ENCODE data around the gene ADGRG7. TPM values are rescaled to one million over a fixed set of nuclear protein-coding genes. Genes with fewer than 3 reads are reported as not detected.

Gene ADGRG7
- total and polyA plus RNA-seq, 4 donors: not detected

DNA sequence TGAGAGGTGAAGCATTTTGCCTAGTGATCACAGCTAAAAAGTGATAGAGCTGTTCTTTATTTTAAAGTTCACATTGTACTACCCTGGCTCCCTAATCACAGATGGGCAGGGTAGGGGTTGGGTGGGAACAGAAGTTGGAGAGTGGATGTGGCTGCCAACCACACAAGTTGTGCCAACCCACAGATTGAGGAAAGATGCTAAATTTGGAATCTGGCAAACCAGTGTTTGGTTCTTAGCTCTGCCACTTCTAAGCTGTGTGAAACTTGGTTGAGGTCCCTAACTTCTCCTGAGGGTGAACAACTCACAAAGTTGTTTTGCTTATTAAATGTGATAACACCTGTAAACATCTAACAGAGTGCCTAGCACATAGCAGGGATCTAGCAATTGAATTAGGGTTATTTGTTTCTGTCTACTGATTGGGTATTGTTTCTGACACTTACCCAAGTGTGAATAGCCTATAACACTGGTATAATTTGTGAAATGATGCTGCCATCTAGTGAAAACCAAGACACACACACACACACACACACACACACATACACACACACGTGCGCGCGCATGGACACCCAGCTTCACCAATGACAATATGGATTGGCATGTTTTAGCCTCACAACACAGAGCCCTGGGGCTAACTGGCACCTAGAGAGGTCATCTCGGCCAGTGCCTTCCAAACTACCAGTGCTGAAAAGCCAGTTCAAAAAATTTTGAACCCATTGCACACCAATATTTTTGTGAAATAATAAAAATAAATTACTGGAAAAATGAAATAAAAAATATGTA, 25.3 kb downstream of the ADGRG7 start:
- TF ChIP-seq CTCF (IDR thresholded peaks at IDR 0.05; ENCODE audit: control extremely low read depth, extremely low read depth): no peak
- DNase-seq (peak in 1 of 3 donors; percentile 7), ATAC-seq (ENCODE audit: insufficient read depth, low FRiP score) (no peak)
- WGBS, 2 donors: 46 to 62% methylated on average over 5 of the region's 5 CpGs
- H3K4me3 ChIP-seq: no peak overlapping the region
- no peaks in the 10 kb centered on the region for H3K4me1 ChIP-seq (ENCODE audit: control insufficient read depth in 5 of 5, insufficient read depth in 5 of 5, low read length in 5 of 5)
- H3K9ac ChIP-seq (ENCODE audit: insufficient read depth in 1 of 2, low read length in 2 of 2): no peak overlapping the region
- H3K27me3 ChIP-seq (ENCODE audit: control insufficient read depth in 3 of 3, insufficient read depth in 3 of 3, low read length in 2 of 3): no peaks in the 10 kb centered on the region
- H3K9me3 ChIP-seq (ENCODE audit: control insufficient read depth in 4 of 4, insufficient read depth in 3 of 4, low read length in 3 of 4): no peaks in the 10 kb centered on the region
- H3K27ac ChIP-seq (ENCODE audit: low read depth in 1 of 2, low read length in 1 of 2): no peak overlapping the region
- no peaks in the 10 kb centered on the region for H3K36me3 ChIP-seq (ENCODE audit: control insufficient read depth in 4 of 4, insufficient read depth in 4 of 4, low read length in 4 of 4)

- no peaks in the 10 kb centered on the region for H3K36me3 ChIP-seq (ENCODE audit: control insufficient read depth in 4 of 4, insufficient read depth in 4 of 4, low read length in 4 of 4)
- no peak for ATAC-seq (ENCODE audit: insufficient read depth, low FRiP score)
- H3K27me3 ChIP-seq (ENCODE audit: control insufficient read depth in 3 of 3, insufficient read depth in 3 of 3, low read length in 2 of 3): no peaks in the 10 kb centered on the region
- no peak overlapping the region for H3K9ac ChIP-seq (ENCODE audit: insufficient read depth in 1 of 2, low read length in 2 of 2)
- no peak overlapping the region for H3K27ac ChIP-seq (ENCODE audit: low read depth in 1 of 2, low read length in 1 of 2)
- H3K4me1 ChIP-seq (ENCODE audit: control insufficient read depth in 5 of 5, insufficient read depth in 5 of 5, low read length in 5 of 5): no peaks in the 10 kb centered on the region
- DNase-seq: no peak
- TF ChIP-seq CTCF (IDR thresholded peaks at IDR 0.05; ENCODE audit: control extremely low read depth, extremely low read depth): no peak
- H3K4me3 ChIP-seq: no peak overlapping the region
- WGBS, 2 donors: 55 to 80% methylated on average over 3 of the region's 3 CpGs
- H3K9me3 ChIP-seq (ENCODE audit: control insufficient read depth in 4 of 4, insufficient read depth in 3 of 4, low read length in 3 of 4): no peaks in the 10 kb centered on the region
Measured at GRCh38 chr3:100635273-100635701, 25.9 kb downstream of the ADGRG7 start.

GRCh38 chr3:100637197-100637631, 27.8 kb downstream of the ADGRG7 start:
- Histone ChIP-seq H3K9me3 (ENCODE audit: control insufficient read depth in 4 of 4, insufficient read depth in 3 of 4, low read length in 3 of 4) (no peaks in the 10 kb centered on the region), H3K27ac (ENCODE audit: low read depth in 1 of 2, low read length in 1 of 2) (no peak overlapping the region), H3K9ac (ENCODE audit: insufficient read depth in 1 of 2, low read length in 2 of 2) (no peak overlapping the region), H3K36me3 (ENCODE audit: control insufficient read depth in 4 of 4, insufficient read depth in 4 of 4, low read length in 4 of 4) (no peaks in the 10 kb centered on the region), H3K4me1 (ENCODE audit: control insufficient read depth in 5 of 5, insufficient read depth in 5 of 5, low read length in 5 of 5) (no peaks in the 10 kb centered on the region), H3K4me3 (no peak overlapping the region), H3K27me3 (ENCODE audit: control insufficient read depth in 3 of 3, insufficient read depth in 3 of 3, low read length in 2 of 3) (no peaks in the 10 kb centered on the region)
- DNase-seq (no peak), ATAC-seq (ENCODE audit: insufficient read depth, low FRiP score) (no peak)
- no peak for TF ChIP-seq CTCF (IDR thresholded peaks at IDR 0.05; ENCODE audit: control extremely low read depth, extremely low read depth)
- 53 to 83% methylated on average over 1 of the region's 1 CpG for WGBS, 2 donors

Data from lung (tissue), 12 donors.